ENCODE results near the gene REXO5.
"Not testable (repeated sequence)": the region's sequence is repeated elsewhere in the genome, so short reads cannot be mapped to it uniquely, and the experiment has no call there.

REXO5 gene, protein sequence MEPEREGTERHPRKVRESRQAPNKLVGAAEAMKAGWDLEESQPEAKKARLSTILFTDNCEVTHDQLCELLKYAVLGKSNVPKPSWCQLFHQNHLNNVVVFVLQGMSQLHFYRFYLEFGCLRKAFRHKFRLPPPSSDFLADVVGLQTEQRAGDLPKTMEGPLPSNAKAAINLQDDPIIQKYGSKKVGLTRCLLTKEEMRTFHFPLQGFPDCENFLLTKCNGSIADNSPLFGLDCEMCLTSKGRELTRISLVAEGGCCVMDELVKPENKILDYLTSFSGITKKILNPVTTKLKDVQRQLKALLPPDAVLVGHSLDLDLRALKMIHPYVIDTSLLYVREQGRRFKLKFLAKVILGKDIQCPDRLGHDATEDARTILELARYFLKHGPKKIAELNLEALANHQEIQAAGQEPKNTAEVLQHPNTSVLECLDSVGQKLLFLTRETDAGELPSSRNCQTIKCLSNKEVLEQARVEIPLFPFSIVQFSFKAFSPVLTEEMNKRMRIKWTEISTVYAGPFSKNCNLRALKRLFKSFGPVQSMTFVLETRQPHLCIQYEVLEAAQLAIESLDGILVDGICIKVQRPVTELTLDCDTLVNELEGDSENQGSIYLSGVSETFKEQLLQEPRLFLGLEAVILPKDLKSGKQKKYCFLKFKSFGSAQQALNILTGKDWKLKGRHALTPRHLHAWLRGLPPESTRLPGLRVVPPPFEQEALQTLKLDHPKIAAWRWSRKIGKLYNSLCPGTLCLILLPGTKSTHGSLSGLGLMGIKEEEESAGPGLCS
- total RNA-seq: 0.42 to 0.97 reads per million in 2 donors

DNA sequence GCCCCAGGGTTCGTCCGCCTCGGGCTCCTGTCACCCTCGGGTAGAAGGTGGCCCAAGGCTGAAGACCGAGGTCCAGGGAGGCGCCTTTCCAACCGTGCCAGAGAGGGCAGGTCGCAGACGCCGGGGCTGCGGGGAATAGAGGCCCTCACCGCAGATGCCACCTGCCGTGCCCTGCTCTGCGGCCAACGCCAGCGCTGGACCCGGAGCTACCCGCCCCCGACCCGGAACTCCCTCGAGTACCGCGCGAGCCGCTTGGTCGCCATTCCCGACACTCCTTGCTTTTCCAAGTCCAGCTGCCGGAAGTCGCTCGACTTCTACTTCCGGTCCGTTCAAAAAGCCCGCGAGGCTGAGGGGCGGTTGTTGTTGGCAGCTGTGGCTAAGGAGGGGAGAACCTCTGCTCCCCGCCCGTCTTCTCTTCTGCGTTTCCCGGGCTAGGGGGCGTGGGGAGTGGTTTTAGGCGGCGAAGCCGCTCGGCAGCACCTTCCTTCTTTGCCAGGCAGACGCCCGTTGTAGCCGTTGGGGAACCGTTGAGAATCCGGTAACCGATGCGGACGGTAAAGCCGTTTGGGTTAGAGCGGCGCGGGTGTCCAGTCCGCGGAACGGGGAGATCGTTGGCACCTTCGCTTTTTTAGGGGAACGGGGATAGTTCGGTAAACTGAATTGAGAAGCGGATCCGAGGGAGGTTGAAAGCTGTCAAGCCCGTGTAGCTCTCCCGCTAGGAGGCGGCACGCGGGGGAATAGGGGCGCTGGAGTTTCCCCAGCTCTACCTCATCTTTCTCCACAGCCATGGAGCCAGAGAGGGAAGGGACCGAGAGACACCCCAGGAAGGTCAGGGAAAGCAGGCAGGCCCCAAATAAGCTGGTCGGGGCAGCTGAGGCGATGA, at the start of gene REXO5, which contains the start of gene ERI2:
Gene REXO5, plus strand, starts transcription at position 360 of the 883 bp plus-strand sequence. Its CDS starts 427 bp downstream, at position 787.
Gene ERI2, minus strand, starts transcription at position 305 of the 883 bp plus-strand sequence. Its CDS starts 42 bp downstream, at position 263.
- DNase-seq: peak; percentile 57

DNA sequence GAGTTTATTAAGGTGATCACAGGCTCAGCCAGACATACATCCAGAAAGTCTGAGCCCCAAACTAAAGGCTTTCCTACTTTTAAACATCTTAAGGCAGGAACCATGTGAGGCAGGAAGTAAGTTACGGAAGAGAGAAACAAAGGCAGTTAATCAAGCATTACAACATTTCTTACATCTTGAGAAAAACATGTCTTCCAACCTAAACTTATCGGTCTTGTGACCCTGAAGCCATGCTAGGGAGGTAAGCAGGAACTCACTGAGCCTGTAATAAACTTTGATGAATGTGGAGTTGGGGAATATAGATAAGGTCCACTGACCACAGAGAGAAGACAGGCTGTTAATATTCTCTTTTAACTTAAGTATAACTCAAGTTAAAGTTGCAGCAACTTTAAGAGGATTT, 46.0 kb upstream of the REXO5 start:
- DNase-seq: no peak

DNA sequence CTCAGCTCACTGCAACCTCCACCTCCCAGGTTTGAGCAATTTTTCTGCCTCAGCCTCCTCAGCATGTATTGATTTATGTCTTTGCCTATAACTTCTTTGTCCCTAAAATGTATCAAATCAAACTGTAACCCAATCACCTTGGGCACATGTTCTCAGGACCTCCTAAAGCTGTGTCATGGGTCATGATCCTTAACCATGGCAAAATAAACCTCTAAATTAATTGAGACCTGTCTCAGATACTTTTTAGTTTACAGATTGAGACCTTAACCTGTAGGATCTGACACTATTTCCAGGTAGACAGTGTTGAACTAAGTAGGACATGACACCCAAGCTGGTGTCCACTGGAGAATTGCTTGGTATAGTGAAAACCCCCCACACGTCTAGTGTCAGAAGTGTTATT, 45.2 kb upstream of the REXO5 start:
- no peak for DNase-seq

- DNase-seq: no peak
These were observed 43.8 kb upstream of the REXO5 start for GRCh38 chr16:20762404-20763123.

- DNase-seq: peak; percentile 41
These were observed 42.7 kb upstream of the REXO5 start, which contains the start of gene ACSM3 for GRCh38 chr16:20763461-20764232. TSS of gene ACSM3 (plus strand) at chr16:20764014. CDS start at chr16:20770035, 6,021 bp downstream.

DNA sequence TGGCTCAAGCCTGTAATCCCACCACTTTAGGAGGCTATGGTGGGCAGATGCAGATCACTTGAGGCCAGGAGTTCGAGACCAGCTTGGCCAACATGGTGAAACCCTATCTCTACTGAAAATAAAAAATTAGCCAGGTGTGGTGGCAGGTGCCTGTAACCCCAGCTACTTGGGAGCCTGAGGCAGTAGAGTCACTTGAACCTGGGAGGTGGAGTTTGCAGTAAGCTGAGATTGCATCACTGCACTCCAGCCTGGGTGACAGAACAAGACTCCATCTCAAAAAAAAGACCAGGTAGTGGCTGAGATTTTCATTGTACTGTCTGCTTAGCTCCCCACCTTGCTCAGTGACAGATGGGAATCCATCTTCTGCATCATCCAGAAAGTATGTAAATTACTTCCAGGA, 41.9 kb upstream of the REXO5 start:
- not testable (repeated sequence) for DNase-seq

- DNase-seq: no peak
These were observed 40.6 kb upstream of the REXO5 start for GRCh38 chr16:20765732-20766131.

GRCh38 chr16:20766294-20766693, 40.0 kb upstream of the REXO5 start:
- no peak for DNase-seq

DNA sequence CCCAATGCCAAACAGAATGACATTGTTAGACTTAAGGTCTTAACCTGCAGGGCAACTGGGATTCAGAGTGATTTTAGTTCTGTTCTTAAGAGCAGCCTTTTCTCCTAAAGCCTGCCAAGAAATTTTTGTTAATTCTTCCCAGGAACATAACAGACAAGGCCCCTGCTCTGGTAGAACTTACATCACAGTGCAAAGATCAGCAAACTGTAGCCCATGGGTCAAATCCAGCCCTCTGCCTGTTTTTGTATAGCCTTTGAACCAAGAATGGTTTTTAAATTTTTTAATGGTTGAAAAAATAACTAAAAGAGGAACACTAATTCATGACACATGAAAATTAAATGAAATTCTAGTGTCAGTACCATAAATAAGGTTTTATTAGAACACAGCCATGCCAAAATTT, 38.8 kb upstream of the REXO5 start:
- no peak for DNase-seq

GRCh38 chr16:20768121-20768520, 38.2 kb upstream of the REXO5 start:
- no peak for DNase-seq

DNA sequence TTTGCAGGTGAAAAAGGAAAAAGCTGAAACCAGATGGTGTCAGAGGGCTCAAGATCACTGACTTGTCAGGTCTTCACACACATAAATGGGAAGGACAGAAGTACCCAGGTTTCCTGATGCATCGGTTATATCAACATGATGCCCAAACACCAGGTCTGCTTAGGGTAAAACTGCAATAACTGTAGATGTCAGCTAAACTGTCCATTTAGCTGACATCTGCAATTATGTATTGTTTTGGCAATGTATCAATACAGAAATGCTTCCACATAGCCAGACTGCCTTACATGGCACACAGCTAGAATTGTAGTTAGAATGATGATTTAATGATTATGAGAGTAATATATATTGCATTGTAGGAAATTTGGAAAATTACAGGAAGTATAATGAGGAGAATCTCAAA, 37.5 kb upstream of the REXO5 start:
- DNase-seq: no peak

DNA sequence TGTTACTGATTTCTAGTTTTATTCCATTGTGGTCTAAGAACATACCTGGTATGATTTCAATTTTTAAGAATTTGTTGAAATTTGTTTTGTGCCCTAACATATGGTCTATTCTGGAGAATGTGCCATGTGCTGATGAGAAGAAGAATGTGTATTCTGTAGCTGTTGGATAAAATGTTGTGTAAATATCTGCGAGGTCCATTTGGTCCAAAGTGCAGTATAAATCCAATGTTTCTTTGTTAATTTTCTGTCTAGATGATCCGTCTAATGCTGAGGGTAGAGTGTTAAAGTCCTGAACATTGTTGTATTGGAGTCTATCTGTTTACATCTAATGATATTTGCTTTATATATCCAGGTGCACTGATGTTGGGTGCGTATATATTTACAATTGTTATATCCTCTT, 32.6 kb upstream of the REXO5 start:
- DNase-seq: no peak

- peak; percentile 42 for DNase-seq
These were observed 31.5 kb upstream of the REXO5 start for GRCh38 chr16:20774703-20775362.

DNA sequence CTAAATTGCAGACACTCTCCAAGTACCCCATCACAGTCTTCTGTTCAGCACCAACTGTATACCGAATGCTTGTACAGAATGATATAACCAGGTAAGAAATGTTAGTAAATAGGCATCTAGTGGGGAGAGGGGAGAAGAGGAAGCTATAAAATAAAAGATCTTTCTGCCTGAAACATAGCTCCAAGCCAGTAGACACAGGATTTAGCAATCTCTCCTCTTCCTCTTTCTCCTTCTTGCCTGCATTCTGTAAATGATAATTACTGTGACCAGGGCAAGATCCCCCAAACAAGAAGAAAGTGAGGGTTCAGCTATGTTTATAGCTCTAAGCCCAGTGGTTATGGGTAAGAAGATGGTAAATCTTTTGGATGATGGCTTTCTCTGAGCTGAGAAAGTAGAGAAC, 24.6 kb upstream of the REXO5 start:
- DNase-seq: no peak

- no peak for DNase-seq
These were observed 23.9 kb upstream of the REXO5 start for GRCh38 chr16:20782470-20782869.

- no peak for DNase-seq
These were observed 22.1 kb upstream of the REXO5 start for GRCh38 chr16:20784204-20784603.

GRCh38 chr16:20789130-20789529, 17.2 kb upstream of the REXO5 start:
- DNase-seq: no peak

DNA sequence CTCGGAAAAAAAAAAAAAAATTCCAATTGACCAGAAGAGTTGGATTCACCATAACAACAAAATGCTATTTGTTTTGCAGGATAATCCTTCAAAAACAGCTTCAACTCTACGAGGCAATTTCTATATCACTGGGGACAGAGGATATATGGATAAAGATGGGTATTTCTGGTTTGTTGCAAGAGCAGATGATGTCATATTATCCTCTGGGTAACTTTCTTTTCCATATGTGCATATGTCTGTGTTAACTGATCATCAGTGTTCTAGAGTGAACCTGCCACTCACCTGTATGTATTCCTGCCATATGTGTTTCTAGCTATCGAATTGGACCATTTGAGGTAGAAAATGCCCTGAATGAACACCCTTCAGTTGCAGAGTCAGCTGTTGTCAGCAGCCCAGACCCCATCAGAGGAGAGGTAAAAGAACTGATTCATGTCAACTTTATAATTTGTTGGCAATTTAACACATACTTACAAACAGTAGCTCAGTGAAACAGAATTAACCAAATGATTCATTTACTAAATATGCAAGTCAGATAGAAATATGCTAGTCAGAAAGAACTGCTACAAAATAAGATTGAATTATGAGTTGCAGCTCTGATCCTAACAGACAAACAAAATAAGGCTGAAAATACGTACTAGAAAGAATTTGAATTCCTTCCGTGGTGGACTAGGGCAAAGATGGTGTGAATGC, 14.3 kb upstream of the REXO5 start:
- no peak for DNase-seq

DNA sequence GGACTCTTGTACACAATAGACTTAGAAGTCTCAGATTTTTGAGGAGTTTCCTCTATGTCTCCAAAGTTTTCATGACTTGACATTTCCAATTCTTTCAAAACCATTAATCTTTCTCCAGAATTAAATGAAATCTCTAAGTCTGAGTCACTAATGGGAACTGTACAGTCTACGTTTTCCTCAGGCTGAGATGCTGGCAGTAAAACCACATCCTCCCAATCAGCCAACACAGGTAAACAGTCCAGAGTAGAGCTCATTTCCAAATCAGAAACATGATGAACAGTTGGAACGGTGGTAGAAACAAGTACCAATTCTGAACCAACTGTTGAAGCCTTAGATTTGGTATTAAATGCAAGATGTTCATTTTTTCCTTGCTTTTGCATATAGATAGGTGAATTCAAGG, 8.0 kb upstream of the REXO5 start:
- DNase-seq: no peak

DNA sequence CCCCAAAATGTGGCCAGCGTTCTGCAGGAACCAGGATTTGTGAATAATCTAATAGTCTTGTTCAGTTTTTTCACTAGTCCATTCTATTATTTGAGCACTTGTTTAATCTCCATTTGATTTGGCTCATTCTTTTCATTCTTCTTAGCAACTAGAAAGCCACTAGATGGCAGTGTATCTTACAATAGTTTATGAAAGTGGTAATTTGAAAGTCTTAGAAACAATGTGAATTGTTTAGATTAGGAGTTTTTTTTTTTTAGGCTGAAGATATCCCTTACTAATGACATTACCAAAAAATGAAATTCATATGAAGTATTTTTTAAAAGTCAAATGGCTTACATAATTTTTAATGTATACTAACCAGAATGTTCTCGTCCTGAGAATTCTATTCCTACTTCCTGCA, 6.7 kb upstream of the REXO5 start:
- DNase-seq: no peak

Measured in T-helper 9 cell (primary cell).